Fibroblast of villous mesenchyme (primary cell): Measurements from ENCODE around the gene PDK2. TPM values are rescaled to one million over a fixed set of nuclear protein-coding genes. Genes with fewer than 3 reads are reported as not detected.

Experiments
- DNase-seq: peaks from one replicate; pipeline ENCODE4 v3.0.0-alpha.2; 2010; ENCODE audit warnings: low read depth
- H3K4me3 ChIP-seq: 2 replicates; pipeline ENCODE4 v1.5.1; 2011; ENCODE audit warnings: low read depth, mild to moderate bottlenecking, low read length
- total RNA-seq: library from RNA; depleted of rRNA; stranded (reverse); fragments of >200 nt; gene quantifications from 2 replicates; pipeline ENCODE4 v1.2.3, GENCODE V29; 2012
- TF ChIP-seq, protein P1 (sequence below): IDR thresholded peaks from 2 replicates; pipeline ENCODE4 v1.5.1; 2012; ENCODE audit warnings: low read depth, mild to moderate bottlenecking, low read length; ENCODE audit not compliant: insufficient read depth

Gene PDK2
- total RNA-seq, 1 donor: 20.3 TPM

- TF ChIP-seq, protein P1, sequence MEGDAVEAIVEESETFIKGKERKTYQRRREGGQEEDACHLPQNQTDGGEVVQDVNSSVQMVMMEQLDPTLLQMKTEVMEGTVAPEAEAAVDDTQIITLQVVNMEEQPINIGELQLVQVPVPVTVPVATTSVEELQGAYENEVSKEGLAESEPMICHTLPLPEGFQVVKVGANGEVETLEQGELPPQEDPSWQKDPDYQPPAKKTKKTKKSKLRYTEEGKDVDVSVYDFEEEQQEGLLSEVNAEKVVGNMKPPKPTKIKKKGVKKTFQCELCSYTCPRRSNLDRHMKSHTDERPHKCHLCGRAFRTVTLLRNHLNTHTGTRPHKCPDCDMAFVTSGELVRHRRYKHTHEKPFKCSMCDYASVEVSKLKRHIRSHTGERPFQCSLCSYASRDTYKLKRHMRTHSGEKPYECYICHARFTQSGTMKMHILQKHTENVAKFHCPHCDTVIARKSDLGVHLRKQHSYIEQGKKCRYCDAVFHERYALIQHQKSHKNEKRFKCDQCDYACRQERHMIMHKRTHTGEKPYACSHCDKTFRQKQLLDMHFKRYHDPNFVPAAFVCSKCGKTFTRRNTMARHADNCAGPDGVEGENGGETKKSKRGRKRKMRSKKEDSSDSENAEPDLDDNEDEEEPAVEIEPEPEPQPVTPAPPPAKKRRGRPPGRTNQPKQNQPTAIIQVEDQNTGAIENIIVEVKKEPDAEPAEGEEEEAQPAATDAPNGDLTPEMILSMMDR: peak; percentile 8
- peak overlapping the region; percentile 85 for H3K4me3 ChIP-seq
- peak; percentile 67 for DNase-seq
These were observed 54.5 kb downstream of the PDK2 start for GRCh38 chr17:50149417-50150353.

DNA sequence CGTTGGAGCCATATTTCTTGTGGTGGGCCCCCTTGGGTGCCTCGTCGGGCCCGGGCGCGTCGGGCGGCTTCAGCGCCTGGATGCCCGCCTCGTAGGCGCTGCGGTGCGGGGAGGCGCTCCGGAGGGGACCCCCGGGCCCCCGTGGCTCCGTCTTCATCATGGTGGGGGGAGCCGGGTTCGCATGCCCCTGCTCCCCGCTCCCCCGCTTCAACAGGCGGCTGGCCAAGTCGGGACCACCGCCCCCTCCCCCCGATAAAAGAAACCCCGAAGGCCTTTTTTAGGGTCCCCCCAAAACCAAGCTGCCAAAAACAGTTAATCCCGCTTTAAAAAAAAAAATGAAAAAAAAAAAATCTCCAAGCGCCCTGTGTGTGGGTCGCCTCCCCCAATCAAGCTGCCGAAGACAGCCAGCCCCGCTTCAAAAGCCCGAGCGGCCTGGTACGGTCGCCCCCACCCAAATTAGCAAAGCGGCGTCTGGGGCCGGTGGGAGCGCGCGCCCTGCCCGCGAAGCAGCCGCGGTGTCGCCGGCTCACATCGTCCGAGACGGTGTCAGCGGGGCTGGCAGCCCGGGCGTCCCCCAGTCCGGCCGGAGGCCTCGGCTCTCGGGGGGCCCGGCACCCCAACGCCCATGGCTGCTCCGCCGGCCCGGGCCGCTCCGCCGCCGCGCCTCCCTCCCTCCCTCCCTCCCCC, 55.3 kb downstream of the PDK2 start, which contains the start of gene PPP1R9B:
PPP1R9B (minus strand) TSS at position 324 of the 687 bp plus-strand sequence; CDS start at position 160, 164 bp downstream.
- DNase-seq: no peak
- TF ChIP-seq, protein P1: no peak
- H3K4me3 ChIP-seq: peak within 1 kb of the TSS; percentile 85

GRCh38 chr17:50151041-50151936, 56.1 kb downstream of the PDK2 start:
- TF ChIP-seq, protein P1: peak; percentile 60
- DNase-seq: peak; percentile 91
- H3K4me3 ChIP-seq: peak overlapping the region; percentile 85

- DNase-seq: peak; percentile 91
- H3K4me3 ChIP-seq: peak overlapping the region; percentile 85
- TF ChIP-seq, protein P1: no peak
These were observed 56.9 kb downstream of the PDK2 start for GRCh38 chr17:50151937-50152547.

DNA sequence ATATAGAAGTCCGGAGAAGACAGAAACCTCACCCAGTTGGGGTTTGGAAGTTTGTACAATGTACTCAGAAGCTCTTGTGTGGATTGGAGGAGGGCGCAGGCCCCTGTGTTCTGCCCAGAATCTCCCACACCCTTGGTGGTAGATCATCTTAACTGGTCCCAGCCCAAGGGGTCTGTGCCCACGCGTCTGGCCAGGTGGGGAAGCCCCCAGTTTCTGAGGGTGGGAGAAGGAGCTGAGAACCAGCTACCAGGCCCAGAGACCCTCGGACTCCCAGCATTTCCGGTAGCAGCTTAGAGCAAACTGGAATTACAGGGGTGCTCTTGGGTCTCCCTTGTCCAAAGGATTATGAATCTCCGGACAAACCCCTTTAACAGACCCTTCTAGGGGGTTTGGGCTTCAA, 57.6 kb downstream of the PDK2 start:
- no peak overlapping the region for H3K4me3 ChIP-seq
- no peak for DNase-seq
- TF ChIP-seq, protein P1: no peak
